Spleen (tissue), 3 donors: ENCODE results near the gene LRCH1.

Source experiments
- POLR2A ChIP-seq, 3 donors: fragments of 450-650 bp; IDR thresholded peaks; one replicate each; pipeline ENCODE4 v1.5.1; 2017; ENCODE audit warnings: antibody characterized with exemption in 3 of 3, mild to moderate bottlenecking in 1 of 3
- POLR2AphosphoS5 ChIP-seq, 3 donors: sonication (generic); formaldehyde crosslinking; IDR thresholded peaks; one replicate each; pipeline ENCODE4 v1.5.1; 2017; ENCODE audit warnings: antibody characterized with exemption in 3 of 3

- TF ChIP-seq POLR2AphosphoS5 (IDR thresholded peaks at IDR 0.05) = no peak
- no peak for TF ChIP-seq POLR2A (IDR thresholded peaks at IDR 0.05)
Observed at GRCh38 chr13:46682707-46683106, 129.7 kb downstream of the LRCH1 start.
